Nephron (organoid): ENCODE measurements around the gene TMEM203.
A peak's percentile ranks its signal among the peaks of the same experiment; 100 is the strongest.

Experiments used
- H3K27ac Mint-ChIP-seq, 3 experiments: 2 replicates each; pipeline ENCODE4 v1.8.0; 2020; ENCODE audit warnings: mixed read lengths in 3 of 3, mild to moderate bottlenecking in 2 of 3, moderate library complexity in 1 of 3
- H3K27me3 Mint-ChIP-seq: 2 replicates; pipeline ENCODE4 v1.8.0; 2021; ENCODE audit warnings: low read depth, mild to moderate bottlenecking, moderate library complexity, mixed read lengths
- H3K36me3 Mint-ChIP-seq: 2 replicates; pipeline ENCODE4 v1.8.0; 2020; ENCODE audit warnings: low read depth, mixed read lengths
- H3K4me1 Mint-ChIP-seq: 2 replicates; pipeline ENCODE4 v1.8.0; 2020; ENCODE audit warnings: mixed read lengths
- H3K4me3 Mint-ChIP-seq, 3 experiments: 2 replicates each; pipeline ENCODE4 v1.8.0; 2020; ENCODE audit warnings: mild to moderate bottlenecking in 3 of 3, mixed read lengths in 3 of 3, moderate library complexity in 2 of 3
- H3K9me3 Mint-ChIP-seq: 2 replicates; pipeline ENCODE4 v1.8.0; 2020; ENCODE audit warnings: mixed read lengths
- TF ChIP-seq, protein P1 (sequence below), 3 experiments: fragments of 200-600 bp; sonication (generic); IDR thresholded peaks; one replicate each; pipeline ENCODE4 v1.5.0; 2021; ENCODE audit warnings: antibody characterized with exemption in 3 of 3; ENCODE audit not compliant: unreplicated experiment in 3 of 3

The TMEM203 gene

DNA sequence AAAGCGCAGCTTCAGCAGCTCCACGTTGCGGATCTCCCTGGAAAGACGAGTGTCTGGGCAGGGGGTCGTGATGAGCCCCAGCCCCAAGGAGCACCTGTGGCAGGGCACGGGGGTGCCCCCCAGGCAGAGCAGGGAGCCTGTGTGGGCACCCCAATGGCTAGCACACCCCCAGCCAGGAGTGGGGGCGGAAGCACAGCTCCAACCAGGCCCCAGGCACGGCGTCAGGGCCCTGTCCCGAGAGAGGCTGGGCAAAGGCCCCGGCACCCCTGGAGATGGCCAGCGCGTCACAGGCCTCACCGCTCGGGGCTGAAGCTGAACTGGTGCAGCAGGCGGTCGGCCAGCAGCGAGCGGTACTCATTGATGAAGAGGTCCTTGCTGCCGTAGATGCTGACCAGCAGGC, 25.0 kb downstream of the TMEM203 start:
- H3K27me3 Mint-ChIP-seq = peaks cover 7% of the 10 kb centered on the region
- H3K9me3 Mint-ChIP-seq = no peaks in the 10 kb centered on the region
- TF ChIP-seq, protein P1, sequence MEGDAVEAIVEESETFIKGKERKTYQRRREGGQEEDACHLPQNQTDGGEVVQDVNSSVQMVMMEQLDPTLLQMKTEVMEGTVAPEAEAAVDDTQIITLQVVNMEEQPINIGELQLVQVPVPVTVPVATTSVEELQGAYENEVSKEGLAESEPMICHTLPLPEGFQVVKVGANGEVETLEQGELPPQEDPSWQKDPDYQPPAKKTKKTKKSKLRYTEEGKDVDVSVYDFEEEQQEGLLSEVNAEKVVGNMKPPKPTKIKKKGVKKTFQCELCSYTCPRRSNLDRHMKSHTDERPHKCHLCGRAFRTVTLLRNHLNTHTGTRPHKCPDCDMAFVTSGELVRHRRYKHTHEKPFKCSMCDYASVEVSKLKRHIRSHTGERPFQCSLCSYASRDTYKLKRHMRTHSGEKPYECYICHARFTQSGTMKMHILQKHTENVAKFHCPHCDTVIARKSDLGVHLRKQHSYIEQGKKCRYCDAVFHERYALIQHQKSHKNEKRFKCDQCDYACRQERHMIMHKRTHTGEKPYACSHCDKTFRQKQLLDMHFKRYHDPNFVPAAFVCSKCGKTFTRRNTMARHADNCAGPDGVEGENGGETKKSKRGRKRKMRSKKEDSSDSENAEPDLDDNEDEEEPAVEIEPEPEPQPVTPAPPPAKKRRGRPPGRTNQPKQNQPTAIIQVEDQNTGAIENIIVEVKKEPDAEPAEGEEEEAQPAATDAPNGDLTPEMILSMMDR (IDR thresholded peaks at IDR 0.05; ENCODE audit: unreplicated experiment in 3 of 3) = no peak
- H3K36me3 Mint-ChIP-seq = peaks cover 24% of the 10 kb centered on the region
- no peak overlapping the region for H3K4me3 Mint-ChIP-seq
- H3K4me1 Mint-ChIP-seq = no peaks in the 10 kb centered on the region
- H3K27ac Mint-ChIP-seq = no peak overlapping the region

DNA sequence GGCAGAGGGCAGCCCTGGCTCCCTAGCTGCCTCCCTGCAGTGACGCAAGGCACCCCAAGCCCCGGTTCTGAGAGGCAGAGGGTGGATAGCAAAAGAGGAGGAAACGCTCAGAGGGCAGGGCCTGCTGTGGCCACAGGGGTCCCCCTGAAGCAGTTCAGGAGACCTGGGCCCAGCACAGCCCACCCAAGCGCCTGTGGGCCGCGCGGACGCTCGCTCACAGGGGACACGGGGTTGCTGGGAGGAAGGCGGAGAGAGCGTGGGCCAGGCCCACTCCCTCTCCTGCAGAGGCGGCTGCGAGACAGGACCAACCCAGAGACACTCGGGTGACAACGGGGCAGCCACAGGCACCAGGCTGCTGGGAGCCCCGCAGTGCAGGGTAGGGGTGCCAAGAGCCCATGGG, 25.7 kb downstream of the TMEM203 start:
- Mint-ChIP-seq H3K36me3 (peaks cover 24% of the 10 kb centered on the region), H3K27me3 (peaks cover 11% of the 10 kb centered on the region), H3K4me3 (no peak overlapping the region)

DNA sequence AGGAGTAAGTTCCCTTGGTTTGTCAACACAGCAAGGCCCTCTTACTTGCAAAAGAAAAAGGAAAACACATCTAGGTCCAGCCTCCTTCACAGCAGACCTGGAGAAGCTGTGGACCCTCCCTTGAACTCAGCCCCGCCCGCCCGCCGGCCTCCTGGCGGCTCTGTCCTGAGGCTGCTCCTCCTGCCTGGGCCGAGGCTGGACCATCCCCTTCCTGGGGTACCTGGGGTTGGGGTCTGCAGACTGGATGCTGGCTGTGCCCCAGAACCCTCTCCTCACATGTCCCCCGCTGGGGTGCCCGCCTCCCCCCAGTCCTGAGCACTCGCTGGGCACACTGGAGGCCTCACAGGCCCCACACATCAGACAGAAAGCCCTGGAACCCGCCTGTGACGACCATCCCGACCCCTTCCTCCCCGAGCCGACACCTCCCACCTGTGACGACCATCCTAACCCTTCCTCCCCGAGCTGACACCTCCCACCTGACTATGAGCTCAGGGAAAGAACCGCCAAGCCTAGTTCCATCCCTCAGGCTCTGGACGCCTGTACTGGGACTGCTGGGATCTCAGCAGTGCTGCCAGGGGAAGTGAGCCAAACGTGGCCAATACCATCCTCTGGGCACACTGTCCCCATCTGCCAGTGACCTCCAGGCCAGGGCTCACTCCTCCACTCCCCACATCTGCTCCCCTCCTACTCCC, 26.4 kb downstream of the TMEM203 start:
- Mint-ChIP-seq H3K4me3 (no peak overlapping the region), H3K9me3 (no peaks in the 10 kb centered on the region), H3K4me1 (no peaks in the 10 kb centered on the region), H3K36me3 (peaks cover 19% of the 10 kb centered on the region), H3K27me3 (peaks cover 11% of the 10 kb centered on the region), H3K27ac (no peak overlapping the region)
- TF ChIP-seq, protein P1 (IDR thresholded peaks at IDR 0.05; ENCODE audit: unreplicated experiment in 3 of 3) = no peak

More for the DNA sequence above, 25.7 kb downstream of the TMEM203 start:
- TF ChIP-seq, protein P1 (IDR thresholded peaks at IDR 0.05; ENCODE audit: unreplicated experiment in 3 of 3) = no peak
- Mint-ChIP-seq H3K4me1 (no peaks in the 10 kb centered on the region), H3K27ac (no peak overlapping the region), H3K9me3 (no peaks in the 10 kb centered on the region)

DNA sequence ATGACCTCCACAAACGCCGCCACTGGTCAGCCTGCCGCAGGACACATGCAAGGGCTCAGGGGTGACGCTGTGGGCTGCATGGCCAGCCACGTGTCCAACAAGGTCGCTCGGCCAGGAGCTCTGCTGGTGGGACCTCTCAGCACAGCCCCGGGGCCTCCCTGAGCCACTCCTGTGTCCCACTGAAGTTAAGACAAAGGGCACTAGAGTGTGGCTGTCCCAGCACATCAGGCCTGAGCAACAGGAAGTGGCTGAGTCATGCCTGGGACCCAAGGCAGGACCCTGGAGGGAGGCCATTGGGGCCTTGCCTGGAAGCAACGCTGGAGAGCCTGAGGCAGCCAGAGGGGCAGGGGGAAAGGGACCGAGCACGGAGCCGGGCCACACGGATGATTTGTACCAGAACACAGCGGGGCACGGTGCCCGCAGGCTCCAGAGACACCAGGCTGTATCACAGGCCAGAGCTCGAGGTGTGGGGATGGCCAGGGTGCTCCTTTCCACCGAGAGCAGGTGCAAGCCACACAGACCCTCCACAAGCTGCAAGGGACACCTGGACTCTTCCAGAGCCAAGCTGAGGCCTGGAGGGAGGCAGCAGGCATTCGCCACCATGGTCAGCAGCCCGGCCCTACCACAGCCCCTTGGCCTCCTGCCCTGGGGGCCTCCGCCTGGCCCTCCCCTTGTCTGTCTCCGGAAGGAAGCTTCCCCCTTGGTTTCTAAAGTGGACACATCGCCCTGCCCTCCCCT, 27.1 kb downstream of the TMEM203 start:
- no peaks in the 10 kb centered on the region for H3K4me1 Mint-ChIP-seq
- H3K9me3 Mint-ChIP-seq = no peaks in the 10 kb centered on the region
- TF ChIP-seq, protein P1 (IDR thresholded peaks at IDR 0.05; ENCODE audit: unreplicated experiment in 3 of 3) = no peak
- no peak overlapping the region for H3K4me3 Mint-ChIP-seq
- H3K27me3 Mint-ChIP-seq = peaks cover 15% of the 10 kb centered on the region
- peaks cover 18% of the 10 kb centered on the region for H3K36me3 Mint-ChIP-seq
- H3K27ac Mint-ChIP-seq = no peak overlapping the region

DNA sequence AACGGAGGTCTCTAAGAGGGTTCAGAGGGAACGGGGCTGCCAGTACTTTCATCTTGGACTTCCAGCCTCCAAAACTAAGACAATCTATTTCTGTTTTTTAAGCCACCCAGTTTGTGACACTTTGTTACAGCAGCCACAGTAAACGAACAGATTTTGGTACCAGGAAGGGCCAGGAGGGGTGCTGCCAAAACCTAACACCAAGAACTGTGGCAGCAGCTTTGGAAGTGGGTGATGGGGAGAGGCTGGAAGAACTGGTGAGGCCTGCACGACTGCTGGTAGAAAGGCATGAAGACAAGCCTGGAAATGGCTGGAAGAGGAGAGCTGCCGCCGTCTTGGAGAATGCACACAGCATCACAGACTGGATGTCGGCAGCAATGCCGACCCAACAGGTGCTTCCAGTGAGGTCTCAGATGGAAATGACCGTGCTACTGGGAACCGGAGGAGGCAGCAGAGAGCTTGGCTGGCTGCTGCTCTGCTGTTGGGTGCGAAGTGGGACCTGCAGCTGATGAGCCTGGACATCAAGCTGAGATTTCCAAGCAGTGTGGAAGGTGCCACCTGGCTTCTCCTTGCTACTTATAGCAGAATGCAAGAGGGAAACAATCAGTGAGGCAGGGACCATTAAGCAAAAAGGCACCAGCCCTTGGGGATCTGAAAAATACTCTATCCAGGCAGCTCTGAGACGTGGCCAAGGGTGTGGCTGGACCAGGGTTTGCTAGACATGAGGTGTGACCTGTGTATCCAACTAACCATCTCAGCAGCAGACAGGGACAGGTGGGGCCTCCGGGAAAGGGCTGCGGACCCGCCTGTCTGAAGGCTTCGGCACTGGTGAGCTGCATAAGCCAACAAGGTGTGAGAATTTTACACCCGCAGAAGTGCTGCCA, 28.9 kb downstream of the TMEM203 start:
- Mint-ChIP-seq H3K27me3 (peaks cover 33% of the 10 kb centered on the region), H3K9me3 (no peaks in the 10 kb centered on the region), H3K36me3 (peaks cover 14% of the 10 kb centered on the region), H3K4me1 (no peaks in the 10 kb centered on the region), H3K27ac (no peak overlapping the region), H3K4me3 (peak overlapping the region in 1 of 3 experiments; percentile 38)
- TF ChIP-seq, protein P1 (IDR thresholded peaks at IDR 0.05; ENCODE audit: unreplicated experiment in 3 of 3) = peak; percentile 41 to 55 (median 55)
